ENCODE measurements around the gene NAA10. TPM values are rescaled to one million over a fixed set of nuclear protein-coding genes. Genes with fewer than 3 reads are reported as not detected.

NAA10 gene
- total RNA-seq, 4 donors from 2014 or later, result 48.0 to 152 (median 73.8) TPM

- DNase-seq (ENCODE audit: low spot score in 2 of 2), result no peak
- H3K27ac ChIP-seq, result peak overlapping the region in 3 of 4 donors; percentile 53 to 79 (median 71)
- H3K36me3 ChIP-seq, result peaks cover under 1 to 88% (median 5%) of the 10 kb centered on the region in 3 donors
- H3K9me3 ChIP-seq, result no peaks in the 10 kb centered on the region
- no peaks in the 10 kb centered on the region for H3K27me3 ChIP-seq
- H3K4me3 ChIP-seq, result no peak overlapping the region
- H3K4me1 ChIP-seq, result peaks cover 0 to 23% (median 0%) of the 10 kb centered on the region in 4 donors
- no peak for TF ChIP-seq CTCF (IDR thresholded peaks at IDR 0.05)
- TF ChIP-seq EP300 (IDR thresholded peaks at IDR 0.05), result no peak
- TF ChIP-seq POLR2A (IDR thresholded peaks at IDR 0.05), result no peak
- 75 to 85% methylated on average over 7 to 23 of the region's 33 CpGs for WGBS, 2 donors
Measured at GRCh38 chrX:153953892-153954557, 19.2 kb upstream of the NAA10 start.

GRCh38 chrX:153953342-153953830 is 18.5 kb upstream of the NAA10 start:
- Histone ChIP-seq H3K36me3 (peaks cover 0 to 81% (median 5%) of the 10 kb centered on the region in 3 donors), H3K27ac (peak overlapping the region in 3 of 4 donors; percentile 53 to 79 (median 71)), H3K4me1 (peaks cover 0 to 30% (median 3%) of the 10 kb centered on the region in 4 donors), H3K27me3 (no peaks in the 10 kb centered on the region), H3K9me3 (no peaks in the 10 kb centered on the region), H3K4me3 (no peak overlapping the region)
- DNase-seq (ENCODE audit: low spot score in 2 of 2), result peak; percentile 41 to 53
- TF ChIP-seq POLR2A (IDR thresholded peaks at IDR 0.05) (no peak), EP300 (IDR thresholded peaks at IDR 0.05) (peak in 1 of 2 donors; percentile 40), CTCF (IDR thresholded peaks at IDR 0.05) (peak; percentile 89 to 99 (median 98))
- 38% methylated on average over 29 of the region's 33 CpGs; no CpG with 5 or more reads in 1 of the 2 donors for WGBS, 2 donors

- H3K27ac ChIP-seq, result peak overlapping the region in 2 of 4 donors; percentile 71 to 79
- 93 to 98% methylated on average over 9 to 27 of the region's 32 CpGs for WGBS, 2 donors
- H3K4me1 ChIP-seq, result peaks cover 0 to 39% (median 8%) of the 10 kb centered on the region in 4 donors
- peaks cover 0 to 72% (median 5%) of the 10 kb centered on the region in 3 donors for H3K36me3 ChIP-seq
- no peak for DNase-seq (ENCODE audit: low spot score in 2 of 2)
- no peak overlapping the region for H3K4me3 ChIP-seq
- no peak for TF ChIP-seq CTCF (IDR thresholded peaks at IDR 0.05)
- TF ChIP-seq EP300 (IDR thresholded peaks at IDR 0.05), result no peak
- TF ChIP-seq POLR2A (IDR thresholded peaks at IDR 0.05), result no peak
- H3K27me3 ChIP-seq, result no peaks in the 10 kb centered on the region
- H3K9me3 ChIP-seq, result no peaks in the 10 kb centered on the region
Measured at GRCh38 chrX:153952373-153953026, 17.7 kb upstream of the NAA10 start.

GRCh38 chrX:153951683-153952372 is 17.0 kb upstream of the NAA10 start:
- TF ChIP-seq POLR2A (IDR thresholded peaks at IDR 0.05) (no peak), EP300 (IDR thresholded peaks at IDR 0.05) (no peak), CTCF (IDR thresholded peaks at IDR 0.05) (no peak)
- H3K4me3 ChIP-seq, result no peak overlapping the region
- no peak for DNase-seq (ENCODE audit: low spot score in 2 of 2)
- H3K36me3 ChIP-seq, result peaks cover 0 to 66% (median 5%) of the 10 kb centered on the region in 3 donors
- H3K4me1 ChIP-seq, result peaks cover 0 to 45% (median 8%) of the 10 kb centered on the region in 4 donors
- WGBS, 2 donors, result 91 to 100% methylated on average over 3 to 26 of the region's 28 CpGs
- no peaks in the 10 kb centered on the region for H3K9me3 ChIP-seq
- no peaks in the 10 kb centered on the region for H3K27me3 ChIP-seq
- no peak overlapping the region for H3K27ac ChIP-seq

All from tibial nerve (tissue), 4 donors.